Stimulated activated naive CD4-positive, alpha-beta T cell treated with Interleukin-2 at 50 U/mL for 16 hours (primary cell): ENCODE results near the gene CBFA2T3.

Experiments used
- DNase-seq: peaks from one replicate; lab custom pipeline; 2025; lab: John Stamatoyannopoulos, UW

The CBFA2T3 gene

DNA sequence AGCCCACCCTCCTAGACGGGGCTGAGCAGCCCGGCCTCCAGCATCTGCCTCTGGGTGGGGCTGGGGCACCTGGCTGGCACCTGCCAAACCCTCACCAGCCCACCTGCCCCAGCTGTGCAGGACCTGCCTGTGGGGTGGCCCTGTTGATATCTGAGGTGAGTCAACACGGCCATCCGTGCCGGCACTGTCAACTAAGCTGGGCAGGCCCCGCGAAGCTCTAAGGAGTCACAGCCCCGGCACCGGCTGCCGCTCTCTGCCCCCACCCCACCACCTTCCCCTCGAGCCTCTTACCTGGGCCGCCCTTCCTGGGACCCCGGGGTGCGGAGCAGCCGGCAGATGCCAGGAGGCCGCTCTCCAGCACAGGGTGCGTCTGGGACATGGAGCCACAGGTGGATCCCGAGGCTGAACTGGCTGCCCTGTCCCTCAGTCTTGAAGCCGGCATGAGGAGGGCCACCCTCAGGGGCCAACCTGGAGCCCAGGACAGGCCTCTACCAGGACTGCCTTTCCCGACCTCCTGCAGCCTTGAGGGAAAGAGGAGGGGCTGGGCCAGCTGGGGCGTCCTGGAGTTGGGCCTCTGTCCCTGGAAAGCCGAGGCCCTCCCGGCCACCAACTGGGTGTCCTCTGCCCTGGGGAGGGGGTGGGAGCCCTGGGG lies 515 bp downstream of the CBFA2T3 start:
- no peak for DNase-seq

- DNase-seq, result no peak
Observed at GRCh38 chr16:88975511-88976061, 1.4 kb downstream of the CBFA2T3 start.

DNA sequence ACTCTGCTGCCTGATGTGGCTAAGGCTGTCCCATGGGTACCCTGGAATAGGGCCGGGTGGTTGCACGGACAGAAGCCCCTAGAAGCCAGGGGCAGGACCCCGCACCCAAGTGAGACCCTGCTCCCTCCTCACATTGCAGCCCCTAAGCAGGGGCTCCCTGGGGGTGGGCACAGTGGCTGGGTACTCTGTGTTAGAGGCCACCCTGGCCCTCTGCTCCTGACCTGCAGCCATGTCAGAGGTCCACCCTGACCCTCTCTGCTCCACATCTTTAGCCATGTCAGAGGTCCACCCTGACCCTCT lies 2.1 kb downstream of the CBFA2T3 start:
- DNase-seq, result no peak

GRCh38 chr16:88974080-88974915 lies 2.7 kb downstream of the CBFA2T3 start:
- no peak for DNase-seq

GRCh38 chr16:88973415-88974050 lies 3.5 kb downstream of the CBFA2T3 start:
- DNase-seq, result no peak

DNA sequence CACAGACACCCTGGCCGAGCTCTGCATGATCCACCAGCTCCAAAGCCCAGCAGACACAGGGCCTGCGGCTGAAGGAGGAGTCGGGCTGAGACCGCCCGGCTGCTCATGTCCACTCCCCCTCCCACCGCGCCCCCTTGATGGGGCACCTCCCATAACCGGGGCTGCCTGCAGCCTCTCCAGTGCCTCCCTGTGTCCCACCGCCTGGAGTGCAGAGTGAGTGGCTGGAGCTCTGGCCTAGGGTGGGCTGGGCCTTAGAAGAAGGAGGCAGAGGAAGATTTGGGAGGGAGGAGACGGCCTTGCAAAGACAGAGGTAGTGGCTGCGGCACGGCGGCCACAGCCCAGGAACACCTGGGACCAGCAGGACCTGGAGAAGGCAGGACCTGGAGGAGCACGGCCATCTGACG lies 4.0 kb downstream of the CBFA2T3 start:
- DNase-seq, result no peak

DNA sequence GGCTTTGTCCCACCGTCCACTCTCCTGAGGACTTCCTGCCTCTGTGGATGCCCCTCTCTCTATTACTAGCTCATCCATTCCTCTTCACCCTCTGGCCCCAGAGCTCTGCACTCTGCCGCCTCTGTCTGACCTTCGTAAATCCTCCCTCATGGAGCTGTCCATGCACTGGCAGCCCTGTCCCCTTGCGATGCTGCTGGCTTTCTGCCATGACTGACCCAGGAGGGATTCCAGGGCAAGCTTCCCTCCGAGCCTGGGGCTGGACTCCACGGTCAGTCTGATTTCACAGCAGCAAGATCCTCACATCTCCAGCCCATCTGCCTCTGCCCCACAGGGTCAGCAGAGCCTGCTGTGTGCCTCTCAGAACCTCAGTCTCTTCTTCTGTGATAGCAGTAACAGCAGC lies 4.7 kb downstream of the CBFA2T3 start:
- DNase-seq, result no peak

DNA sequence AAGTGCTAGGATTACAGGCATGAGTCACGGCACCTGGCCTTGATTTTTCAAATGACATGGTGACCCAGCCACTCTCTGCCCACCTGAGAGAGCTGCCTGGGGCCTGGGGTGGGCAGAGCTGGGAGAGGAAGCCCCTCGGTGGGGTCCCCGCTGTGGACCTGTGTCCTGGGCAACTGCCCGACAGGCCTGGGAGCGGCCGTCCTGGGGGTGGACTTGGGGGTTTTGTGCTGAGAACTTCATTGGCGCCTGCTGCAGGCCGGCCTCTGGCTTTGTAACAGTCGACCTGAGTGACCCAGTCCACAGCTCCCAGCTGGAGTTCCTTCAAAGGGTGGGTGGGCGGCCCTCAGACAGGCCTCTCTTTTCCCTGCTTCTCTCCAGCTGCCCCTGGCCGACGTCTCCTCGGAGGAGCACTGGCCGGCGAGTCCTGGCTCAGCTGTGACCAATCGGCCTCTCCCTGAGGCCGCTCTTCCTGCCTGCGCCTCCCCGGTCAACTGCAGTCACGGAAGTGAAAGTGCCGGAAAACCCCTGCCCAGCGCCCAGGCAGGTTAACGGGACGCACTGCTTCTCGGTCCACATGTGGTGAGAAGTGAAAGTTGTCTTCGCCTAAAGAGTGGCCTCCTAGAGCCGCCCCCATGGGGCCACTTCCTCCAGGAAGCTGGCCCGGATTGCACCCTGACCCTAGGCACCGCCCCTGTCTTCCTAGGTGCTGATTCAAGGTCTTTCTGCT lies 5.5 kb downstream of the CBFA2T3 start:
- no peak for DNase-seq

DNA sequence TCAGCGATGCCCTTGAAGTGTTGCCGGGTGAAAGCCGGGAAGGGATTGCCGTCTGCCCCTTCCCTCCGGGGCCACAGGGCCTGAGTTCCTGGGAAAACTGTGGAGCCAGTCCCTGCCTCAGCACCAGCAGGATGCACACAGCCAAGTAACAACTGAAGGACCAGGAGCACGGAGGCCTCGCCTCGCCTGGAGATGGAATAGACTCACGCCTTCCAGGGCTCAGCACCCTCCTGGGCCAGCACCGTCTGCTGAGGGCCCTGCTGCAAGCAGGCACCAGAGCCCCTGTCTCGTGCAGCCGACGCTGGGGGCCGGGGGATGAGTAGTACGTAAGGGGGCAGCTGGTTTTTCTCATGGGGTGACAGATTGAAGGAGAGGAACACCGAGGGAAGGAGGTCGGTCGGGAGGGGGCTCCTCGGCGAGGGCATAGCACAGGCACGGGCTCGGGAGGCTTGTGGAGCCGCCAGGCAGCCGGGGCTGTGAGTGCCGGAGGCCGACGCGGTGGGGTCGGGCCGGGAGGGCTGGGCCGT lies 6.4 kb downstream of the CBFA2T3 start:
- no peak for DNase-seq

DNA sequence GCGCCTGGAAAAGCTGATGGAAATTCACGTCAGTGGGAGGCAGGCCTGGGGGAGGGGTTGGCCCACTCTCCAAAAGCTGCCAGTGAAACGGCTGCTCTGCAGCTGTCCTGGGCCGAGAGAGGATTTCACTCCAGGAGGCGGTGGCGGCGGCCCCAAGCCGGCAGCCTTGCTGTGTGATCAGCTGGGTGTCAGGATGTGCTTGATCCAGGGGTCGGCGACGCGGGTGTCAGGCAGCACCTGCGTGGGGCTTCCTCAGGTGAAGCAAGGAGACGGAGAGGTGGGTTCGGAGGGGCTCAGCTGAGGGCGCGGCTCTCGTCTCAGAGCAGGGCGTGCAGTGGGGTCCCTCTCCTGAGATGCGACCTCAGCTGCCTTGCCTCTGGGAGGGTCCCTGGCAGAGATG lies 7.0 kb downstream of the CBFA2T3 start:
- DNase-seq, result no peak

- DNase-seq, result no peak
Observed at GRCh38 chr16:88969361-88969831, 7.6 kb downstream of the CBFA2T3 start.

DNA sequence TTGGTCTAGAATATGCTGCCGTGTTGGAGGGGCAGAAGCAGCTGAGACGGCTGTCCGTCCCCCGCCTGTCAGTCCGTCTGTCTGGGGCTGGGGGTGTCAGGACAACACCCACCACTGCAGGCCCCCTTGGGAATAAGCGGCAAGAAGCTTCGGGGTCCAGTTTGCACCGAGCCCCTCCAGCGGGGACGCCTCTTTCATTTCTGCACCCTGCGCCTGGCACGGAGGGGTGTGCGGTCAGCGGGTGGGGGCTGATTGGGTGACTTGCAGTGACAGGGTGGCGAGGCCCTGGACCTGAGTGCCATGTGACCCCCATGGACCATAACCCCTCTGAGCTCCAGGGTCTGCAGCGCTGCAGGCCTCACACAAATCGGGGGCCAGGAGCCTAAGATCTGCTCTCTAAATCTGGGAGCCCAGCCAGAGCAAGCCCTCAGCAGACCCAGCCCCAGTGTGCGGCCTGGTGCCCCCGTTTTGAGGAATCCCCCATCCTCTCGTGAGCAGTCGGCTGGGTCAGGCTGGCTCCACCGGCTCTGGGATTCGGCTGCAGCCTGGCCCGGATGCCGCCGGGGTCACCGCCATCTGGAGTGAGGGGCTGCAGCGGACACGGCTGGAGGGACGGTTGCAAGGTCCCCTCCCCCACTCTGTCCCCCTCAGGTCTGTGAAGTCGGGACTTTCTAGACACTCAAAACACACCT lies 8.3 kb downstream of the CBFA2T3 start:
- DNase-seq, result no peak

DNA sequence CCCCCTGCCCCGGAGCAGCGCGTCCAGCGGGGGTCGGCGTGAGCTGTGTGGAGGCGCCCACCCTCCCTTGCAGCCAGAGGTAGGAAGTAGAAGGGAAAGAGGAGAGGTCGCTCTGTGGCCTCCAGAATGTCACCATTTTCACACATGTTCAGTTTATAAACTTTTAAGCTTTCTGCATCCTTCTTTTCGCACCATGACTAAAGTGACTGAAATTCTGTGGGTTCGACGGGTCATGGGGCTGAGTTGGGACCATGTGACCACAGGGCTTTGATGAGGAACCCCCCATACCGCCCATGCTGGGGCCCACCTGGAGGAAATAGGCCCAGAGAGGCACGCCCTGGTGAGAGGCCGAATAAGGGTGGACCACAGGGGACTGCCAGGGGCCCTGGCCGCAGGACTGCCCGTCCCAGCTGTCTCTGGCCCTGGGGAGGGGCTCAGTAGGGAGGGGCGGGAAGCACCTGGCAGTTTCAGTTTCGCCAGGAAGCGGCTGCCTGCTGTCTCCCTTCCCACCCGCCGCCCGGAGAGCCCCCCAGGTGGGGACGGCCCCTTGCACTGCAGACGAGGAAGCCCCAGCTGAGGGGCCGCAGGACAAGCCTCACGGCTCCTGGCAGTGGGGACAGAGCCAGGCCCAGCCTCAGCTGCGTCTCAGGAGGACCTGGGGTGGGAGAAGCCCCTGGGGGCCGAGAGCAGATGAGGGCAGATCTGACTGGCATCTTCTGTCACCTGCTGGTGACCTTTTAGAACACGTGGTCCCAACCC lies 9.0 kb downstream of the CBFA2T3 start:
- no peak for DNase-seq

DNA sequence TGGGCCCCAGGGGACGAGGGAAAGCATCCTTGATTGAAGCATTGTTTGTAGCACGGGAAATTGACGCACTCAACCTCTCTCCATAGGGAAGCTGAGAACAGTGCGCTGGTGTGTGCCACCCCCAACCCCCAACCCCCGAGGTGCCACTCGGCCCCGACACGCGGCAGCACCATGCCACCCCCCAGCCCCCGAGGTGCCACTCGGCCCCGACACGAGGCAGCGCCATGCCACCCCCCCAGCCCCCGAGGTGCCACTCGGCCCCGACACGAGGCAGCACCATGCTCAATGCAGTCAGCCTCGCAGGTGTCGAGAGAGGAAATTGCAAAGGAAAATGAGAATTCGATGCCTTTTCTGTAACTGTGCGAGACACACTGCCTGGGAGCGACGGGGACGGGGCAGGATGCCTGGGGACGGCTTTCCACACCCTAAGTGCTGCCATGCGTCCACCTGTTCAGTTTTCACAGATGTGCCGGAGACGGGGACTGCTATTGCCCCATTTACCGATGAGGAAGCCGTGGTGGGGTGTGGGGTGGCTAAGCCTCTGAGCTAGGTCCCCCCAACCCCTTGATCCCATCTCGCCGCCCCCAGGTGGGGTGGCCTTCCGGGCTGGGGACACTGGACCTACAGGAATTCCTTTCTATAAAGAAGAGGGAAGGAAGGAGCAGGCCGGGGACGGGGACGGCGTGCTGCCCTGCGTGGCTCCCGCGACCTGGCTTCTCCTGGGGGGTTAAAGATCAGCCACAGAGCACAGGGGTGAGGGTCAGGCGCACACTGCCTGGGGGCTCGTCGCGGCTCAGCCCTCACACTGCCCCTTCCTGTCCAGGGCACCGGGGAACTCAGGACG lies 9.8 kb downstream of the CBFA2T3 start:
- no peak for DNase-seq

- no peak for DNase-seq
Observed at GRCh38 chr16:88965826-88966480, 11.1 kb downstream of the CBFA2T3 start.

DNA sequence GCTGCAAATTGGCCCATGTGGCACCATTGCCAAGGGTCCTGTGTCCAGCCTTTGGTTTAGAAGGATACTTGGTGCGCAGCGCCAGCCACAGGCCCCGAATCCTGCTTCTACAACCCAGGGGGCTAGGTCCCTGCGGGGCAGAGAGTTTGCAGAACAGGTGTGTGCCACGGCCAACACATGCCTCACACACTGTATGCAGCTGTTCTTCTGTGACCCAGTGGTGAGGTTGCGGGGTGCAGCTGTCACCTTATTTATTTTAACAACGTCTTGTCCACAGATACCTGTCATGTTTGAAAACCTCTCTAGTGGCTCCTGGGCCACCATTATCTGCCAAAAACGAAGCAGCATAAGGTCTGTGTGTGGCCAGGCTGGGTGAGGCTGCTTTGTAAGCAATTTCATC lies 11.6 kb downstream of the CBFA2T3 start:
- no peak for DNase-seq

- DNase-seq, result no peak
Observed at GRCh38 chr16:88964636-88965035, 12.4 kb downstream of the CBFA2T3 start.

DNA sequence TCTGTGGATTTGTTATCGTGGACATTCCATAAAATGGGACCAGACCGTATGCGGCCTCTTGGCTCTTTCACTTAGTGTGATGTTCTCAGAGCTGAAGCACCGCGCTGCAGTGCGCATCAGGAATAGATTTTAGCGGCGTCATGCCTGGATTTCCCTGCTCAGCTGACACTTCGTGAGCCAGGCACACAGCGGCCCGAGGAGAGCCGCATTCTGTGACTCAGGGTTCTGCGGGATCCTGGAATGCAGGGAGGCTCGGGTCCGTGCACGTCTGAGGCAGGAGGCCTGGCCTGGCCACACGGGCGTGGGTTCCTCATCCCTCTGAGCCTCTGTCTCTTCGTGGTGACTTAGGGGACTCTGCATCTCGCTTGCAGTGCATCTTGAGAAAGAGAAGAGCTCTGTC lies 13.4 kb downstream of the CBFA2T3 start:
- DNase-seq, result no peak

GRCh38 chr16:88962478-88963152 lies 14.4 kb downstream of the CBFA2T3 start:
- no peak for DNase-seq
